ENCODE measurements around the gene TRPM8. TPM values are rescaled to one million over a fixed set of nuclear protein-coding genes. Genes with fewer than 3 reads are reported as not detected.

Gene TRPM8
- total and polyA plus RNA-seq, 12 donors: not detected

- 76 to 83% methylated on average over 3 of the region's 3 CpGs for WGBS, 2 donors
Observed at GRCh38 chr2:234006501-234006900, 89.3 kb downstream of the TRPM8 start.

DNA sequence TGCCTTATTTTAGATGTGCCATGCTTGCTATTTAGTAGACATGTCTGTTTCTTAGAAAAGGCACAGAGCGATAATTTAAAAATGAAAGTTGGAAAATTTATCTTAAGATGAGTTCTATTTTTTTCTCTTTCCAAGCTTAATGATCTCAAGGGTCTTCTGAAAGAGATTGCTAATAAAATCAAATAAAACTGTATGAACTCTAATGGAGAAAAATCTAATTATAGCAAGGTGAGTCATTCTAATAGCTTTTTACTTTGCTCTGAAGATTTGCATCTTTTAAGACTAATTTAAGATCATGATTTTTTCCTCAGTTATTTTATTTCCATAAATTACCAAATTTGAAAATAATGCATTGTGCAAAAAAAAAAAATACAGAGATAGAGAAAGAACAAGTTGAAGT is 97.3 kb downstream of the TRPM8 start:
- Histone ChIP-seq H3K9me3 (peaks cover 0 to 13% (median 0%) of the 10 kb centered on the region in 11 donors), H3K27ac (no peak overlapping the region), H3K27me3 (peaks cover 0 to 27% (median 15%) of the 10 kb centered on the region in 7 donors), H3K4me3 (no peak overlapping the region), H3K36me3 (no peaks in the 10 kb centered on the region), H3K4me1 (no peaks in the 10 kb centered on the region)
- WGBS, 2 donors: 96 to 97% methylated on average over 1 of the region's 1 CpG
- intact Hi-C loops (cut with DNase I): no loop called here
- no peak for DNase-seq
- no peak for ATAC-seq
- TF ChIP-seq CTCF (IDR thresholded peaks at IDR 0.05): no peak

More at GRCh38 chr2:234006501-234006900, 89.3 kb downstream of the TRPM8 start:
- Histone ChIP-seq H3K4me1 (no peaks in the 10 kb centered on the region), H3K4me3 (no peak overlapping the region), H3K27me3 (peaks cover 0 to 39% (median 19%) of the 10 kb centered on the region in 7 donors), H3K9me3 (peaks cover 0 to 11% (median 0%) of the 10 kb centered on the region in 11 donors), H3K36me3 (no peaks in the 10 kb centered on the region), H3K27ac (no peak overlapping the region)
- intact Hi-C loops (cut with DNase I): no loop called here
- ATAC-seq (no peak), DNase-seq (no peak)
- no peak for TF ChIP-seq CTCF (IDR thresholded peaks at IDR 0.05)

- H3K27ac ChIP-seq: no peak overlapping the region
- 57 to 60% methylated on average over 3 of the region's 3 CpGs for WGBS, 2 donors
- H3K27me3 ChIP-seq: peaks cover 0 to 27% (median 7%) of the 10 kb centered on the region in 7 donors
- intact Hi-C loops (cut with DNase I): no loop called here
- peaks cover 0 to 9% (median 0%) of the 10 kb centered on the region in 11 donors for H3K9me3 ChIP-seq
- no peaks in the 10 kb centered on the region for H3K4me1 ChIP-seq
- ATAC-seq (no peak), DNase-seq (no peak)
- H3K4me3 ChIP-seq: no peak overlapping the region
- TF ChIP-seq CTCF (IDR thresholded peaks at IDR 0.05): no peak
- H3K36me3 ChIP-seq: no peaks in the 10 kb centered on the region
Observed at GRCh38 chr2:234015861-234016260, 98.7 kb downstream of the TRPM8 start.

- Histone ChIP-seq H3K4me3 (no peak overlapping the region), H3K36me3 (no peaks in the 10 kb centered on the region), H3K27me3 (peaks cover 0 to 40% (median 7%) of the 10 kb centered on the region in 7 donors), H3K4me1 (no peaks in the 10 kb centered on the region), H3K27ac (no peak overlapping the region), H3K9me3 (peaks cover 0 to 12% (median 0%) of the 10 kb centered on the region in 11 donors)
- 81 to 86% methylated on average over 4 of the region's 4 CpGs for WGBS, 2 donors
- no peak for TF ChIP-seq CTCF (IDR thresholded peaks at IDR 0.05)
- no peak for ATAC-seq
- intact Hi-C loops (cut with DNase I): no loop called here
- DNase-seq: no peak
Observed at GRCh38 chr2:234019896-234020295, 102.7 kb downstream of the TRPM8 start.

All from heart right ventricle (tissue), 16 donors.